Keratinocyte (primary cell): ENCODE data around the gene NACAD. TPM values are rescaled to one million over a fixed set of nuclear protein-coding genes. Genes with fewer than 3 reads are reported as not detected.

Experiments
- DNase-seq: peaks from one replicate; pipeline ENCODE4 v3.0.0-alpha.2; 2011; ENCODE audit warnings: low read depth, missing footprints, low spot score
- FAIRE-seq: peaks from 2 replicates; lab custom pipeline; 2011; peaks lifted over from hg19 to GRCh38; lab: Jason Lieb, UNC
- H2AFZ ChIP-seq: 2 replicates; pipeline ENCODE4 v1.6.0; 2012; ENCODE audit warnings: low read length, control low read depth, inconsistent platforms; ENCODE audit not compliant: control insufficient read depth
- H3K27ac ChIP-seq: 2 replicates; pipeline ENCODE4 v1.5.1; 2011; ENCODE audit warnings: low read length; ENCODE audit not compliant: control insufficient read depth, insufficient read depth
- H3K27me3 ChIP-seq: 3 replicates; pipeline ENCODE4 v1.6.0; 2011; ENCODE audit warnings: low read length; ENCODE audit not compliant: control insufficient read depth, insufficient read depth; ENCODE audit errors: extremely low read depth
- H3K36me3 ChIP-seq, 2 experiments: 2 replicates in 1 of 2; 3 replicates in 1 of 2; pipeline ENCODE4 v1.5.1; 2011; ENCODE audit warnings: low read length in 2 of 2, mild to moderate bottlenecking in 1 of 2; ENCODE audit not compliant: control insufficient read depth in 2 of 2, insufficient read depth in 2 of 2; ENCODE audit errors: extremely low read depth in 1 of 2
- H3K4me1 ChIP-seq: 3 replicates; pipeline ENCODE4 v1.5.1; 2011; ENCODE audit warnings: low read length; ENCODE audit not compliant: control insufficient read depth, insufficient read depth; ENCODE audit errors: extremely low read depth
- H3K4me2 ChIP-seq: 3 replicates; pipeline ENCODE4 v1.6.0; 2011; ENCODE audit warnings: low read depth, low read length; ENCODE audit not compliant: control insufficient read depth, insufficient read depth; ENCODE audit errors: extremely low read depth
- H3K4me3 ChIP-seq, 3 experiments: fragments of 200-600 bp in 1 of 3; sonication (generic) in 1 of 3; 2 replicates in 2 of 3; 3 replicates in 1 of 3; pipeline ENCODE4 v1.5.1; 2011 to 2016; ENCODE audit warnings: low read length in 3 of 3, mild to moderate bottlenecking in 3 of 3, control low read depth in 2 of 3, inconsistent platforms in 1 of 3, low read depth in 1 of 3, mixed read lengths in 1 of 3, mixed run types in 1 of 3, moderate library complexity in 1 of 3; ENCODE audit not compliant: control insufficient read depth in 2 of 3, insufficient read depth in 2 of 3; ENCODE audit errors: extremely low read depth in 1 of 3
- H3K79me2 ChIP-seq: 2 replicates; pipeline ENCODE4 v1.6.0; 2012; ENCODE audit warnings: low read length; ENCODE audit not compliant: control insufficient read depth, insufficient read depth
- H3K9ac ChIP-seq: 3 replicates; pipeline ENCODE4 v1.6.0; 2011; ENCODE audit warnings: low read length; ENCODE audit not compliant: control insufficient read depth, insufficient read depth; ENCODE audit errors: extremely low read depth
- H3K9me1 ChIP-seq: 3 replicates; pipeline ENCODE4 v1.6.0; 2011; ENCODE audit warnings: low read length; ENCODE audit not compliant: control insufficient read depth, insufficient read depth; ENCODE audit errors: extremely low read depth
- H3K9me3 ChIP-seq: 2 replicates; pipeline ENCODE4 v1.5.1; 2012; ENCODE audit warnings: low read depth, low read length; ENCODE audit not compliant: control insufficient read depth
- H4K20me1 ChIP-seq: 3 replicates; pipeline ENCODE4 v1.6.0; 2011; ENCODE audit warnings: low read length; ENCODE audit not compliant: control insufficient read depth, insufficient read depth; ENCODE audit errors: extremely low read depth
- CTCF ChIP-seq, 3 experiments: IDR thresholded peaks in 1 of 3; conservative IDR thresholded peaks in 1 of 3; optimal IDR thresholded peaks in 1 of 3; 2 replicates in 2 of 3; 3 replicates in 1 of 3; pipeline versions ENCODE3 to v1.5.1; 2011; ENCODE audit warnings: low read length in 3 of 3, mild to moderate bottlenecking in 3 of 3, moderate library complexity in 2 of 3, control low read depth in 1 of 3, inconsistent platforms in 1 of 3; ENCODE audit not compliant: insufficient read depth in 2 of 3; ENCODE audit errors: extremely low read depth in 1 of 3
- EZH2 ChIP-seq: IDR thresholded peaks from one replicate; pipeline ENCODE4 v1.6.1; 2012; ENCODE audit warnings: inconsistent platforms, mild to moderate bottlenecking, low read length, moderate library complexity
- dilution Hi-C: fragments of 300-500 bp; cut with MboI; formaldehyde crosslinking; loops from one replicate; pipeline ENCODE4 v1.7.0; 2020; ENCODE audit warnings: low sequenced_read_pairs; ENCODE audit not compliant: extremely low pct_ligation_motif_present
- polyA plus RNA-seq, 5 experiments: library from polyadenylated mRNA; depleted of rRNA in 3 of 5; stranded (reverse) in 3 of 5; stranded (forward) in 1 of 5; unstranded in 1 of 5; fragments of >200 nt; gene quantifications; 1 replicate in 1 of 5; 2 replicates in 3 of 5; 3 replicates in 1 of 5; pipeline versions ENCODE4 v1.2.1 to v1.2.3, GENCODE V29; 2011 to 2012; ENCODE audit warnings: missing spikeins in 2 of 5, low read depth in 1 of 5, low replicate concordance in 1 of 5

Gene NACAD
- polyA plus RNA-seq, 1 donor (not counting 4 experiments of a cell fraction or from before 2014, with no cell fraction given): 0.14 TPM

GRCh38 chr7:45061806-45062425 is 26.9 kb downstream of the NACAD start:
- H2AFZ ChIP-seq: no peak overlapping the region
- peaks cover 45% of the 10 kb centered on the region for H3K79me2 ChIP-seq
- no peak for FAIRE-seq
- no peaks in the 10 kb centered on the region for H3K9me1 ChIP-seq
- DNase-seq: no peak
- no peaks in the 10 kb centered on the region for H4K20me1 ChIP-seq
- no peaks in the 10 kb centered on the region for H3K27me3 ChIP-seq
- no peak overlapping the region for H3K27ac ChIP-seq
- no peak overlapping the region for H3K9ac ChIP-seq
- peaks cover 12 to 25% of the 10 kb centered on the region in 2 experiments for H3K36me3 ChIP-seq
- no peak overlapping the region for H3K4me3 ChIP-seq
- H3K9me3 ChIP-seq: no peaks in the 10 kb centered on the region
- no peak for TF ChIP-seq CTCF (optimal IDR thresholded peaks at IDR 0.05 in 1 of 3, IDR thresholded peaks at IDR 0.05 in 1 of 3, conservative IDR thresholded peaks at IDR 0.05 in 1 of 3; ENCODE audit: extremely low read depth in 1 of 3, insufficient read depth in 2 of 3, low read length in 3 of 3)
- TF ChIP-seq EZH2: no peak
- H3K4me1 ChIP-seq: no peaks in the 10 kb centered on the region
- dilution Hi-C loops: no loop called here
- H3K4me2 ChIP-seq: no peak overlapping the region

DNA sequence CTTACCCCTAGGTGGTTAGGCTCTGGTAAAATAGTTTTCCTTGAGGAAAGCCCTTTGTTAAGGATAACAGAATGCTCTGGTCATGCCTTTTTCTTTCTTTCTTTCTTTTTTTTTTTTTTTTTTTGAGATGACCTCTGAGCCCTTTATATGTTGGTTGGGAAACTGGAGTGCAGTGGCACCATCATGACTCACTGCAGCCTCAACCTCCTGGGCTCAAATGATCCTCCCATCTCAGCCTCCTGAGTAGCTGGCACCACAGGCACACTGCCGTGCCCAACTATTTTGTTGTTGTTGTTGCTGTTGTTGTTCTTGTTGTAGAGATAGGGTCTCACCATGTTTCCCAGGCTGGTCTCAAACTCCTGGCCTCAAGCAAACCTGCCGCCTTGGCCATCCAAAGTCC is 27.4 kb downstream of the NACAD start:
- TF ChIP-seq EZH2 (no peak), CTCF (optimal IDR thresholded peaks at IDR 0.05 in 1 of 3, IDR thresholded peaks at IDR 0.05 in 1 of 3, conservative IDR thresholded peaks at IDR 0.05 in 1 of 3; ENCODE audit: extremely low read depth in 1 of 3, insufficient read depth in 2 of 3, low read length in 3 of 3) (no peak)
- DNase-seq (no peak), FAIRE-seq (no peak)
- Histone ChIP-seq H3K4me2 (no peak overlapping the region), H3K27me3 (no peaks in the 10 kb centered on the region), H3K27ac (no peak overlapping the region), H3K9me1 (no peaks in the 10 kb centered on the region), H3K4me1 (no peaks in the 10 kb centered on the region), H3K79me2 (peaks cover 47% of the 10 kb centered on the region), H4K20me1 (no peaks in the 10 kb centered on the region), H3K4me3 (no peak overlapping the region), H3K36me3 (peaks cover 10 to 25% of the 10 kb centered on the region in 2 experiments), H3K9ac (no peak overlapping the region), H3K9me3 (no peaks in the 10 kb centered on the region), H2AFZ (no peak overlapping the region)
- dilution Hi-C loops: no loop called here
